SJCRH30 (cell line): ENCODE results near the gene DMD. TPM values are rescaled to one million over a fixed set of nuclear protein-coding genes. Genes with fewer than 3 reads are reported as not detected.
"Not testable (repeated sequence)": the region's sequence is repeated elsewhere in the genome, so short reads cannot be mapped to it uniquely, and the experiment has no call there.

Experiments used
- DNase-seq, 2 experiments: peaks; one replicate each; pipeline ENCODE4 v3.0.0-alpha.2; 2015 to 2020
- H3K27ac ChIP-seq: fragments of 250-450 bp; sonication (Bioruptor Pico); 2 replicates; pipeline ENCODE4 v1.5.1; 2020; ENCODE audit warnings: mild to moderate bottlenecking, moderate library complexity
- H3K27me3 ChIP-seq: fragments of 250-450 bp; sonication (Bioruptor Pico); 2 replicates; pipeline ENCODE4 v1.5.1; 2020; ENCODE audit warnings: mild to moderate bottlenecking, moderate library complexity
- H3K36me3 ChIP-seq: fragments of 250-450 bp; sonication (Bioruptor Pico); 2 replicates; pipeline ENCODE4 v1.5.1; 2020; ENCODE audit warnings: mild to moderate bottlenecking, moderate library complexity
- H3K4me1 ChIP-seq: fragments of 250-450 bp; sonication (Bioruptor Pico); 2 replicates; pipeline ENCODE4 v1.5.1; 2020; ENCODE audit warnings: mild to moderate bottlenecking, moderate library complexity
- H3K4me3 ChIP-seq: fragments of 250-450 bp; sonication (Bioruptor Pico); 2 replicates; pipeline ENCODE4 v1.5.1; 2020; ENCODE audit warnings: mild to moderate bottlenecking, moderate library complexity
- H3K9me3 ChIP-seq: fragments of 250-450 bp; sonication (Bioruptor Pico); replicated peaks from 2 replicates; pipeline ENCODE4 v1.5.1; 2020; ENCODE audit warnings: mild to moderate bottlenecking, moderate library complexity
- total RNA-seq: library from RNA; depleted of rRNA; stranded (reverse); fragments of >200 nt; shearing (Covaris generic); gene quantifications from 2 replicates; pipeline ENCODE4 v1.2.3, GENCODE V29; 2014; rRNA removed

DMD gene
- 80.7 and 94.8 TPM in 2 replicates for total RNA-seq

DNA sequence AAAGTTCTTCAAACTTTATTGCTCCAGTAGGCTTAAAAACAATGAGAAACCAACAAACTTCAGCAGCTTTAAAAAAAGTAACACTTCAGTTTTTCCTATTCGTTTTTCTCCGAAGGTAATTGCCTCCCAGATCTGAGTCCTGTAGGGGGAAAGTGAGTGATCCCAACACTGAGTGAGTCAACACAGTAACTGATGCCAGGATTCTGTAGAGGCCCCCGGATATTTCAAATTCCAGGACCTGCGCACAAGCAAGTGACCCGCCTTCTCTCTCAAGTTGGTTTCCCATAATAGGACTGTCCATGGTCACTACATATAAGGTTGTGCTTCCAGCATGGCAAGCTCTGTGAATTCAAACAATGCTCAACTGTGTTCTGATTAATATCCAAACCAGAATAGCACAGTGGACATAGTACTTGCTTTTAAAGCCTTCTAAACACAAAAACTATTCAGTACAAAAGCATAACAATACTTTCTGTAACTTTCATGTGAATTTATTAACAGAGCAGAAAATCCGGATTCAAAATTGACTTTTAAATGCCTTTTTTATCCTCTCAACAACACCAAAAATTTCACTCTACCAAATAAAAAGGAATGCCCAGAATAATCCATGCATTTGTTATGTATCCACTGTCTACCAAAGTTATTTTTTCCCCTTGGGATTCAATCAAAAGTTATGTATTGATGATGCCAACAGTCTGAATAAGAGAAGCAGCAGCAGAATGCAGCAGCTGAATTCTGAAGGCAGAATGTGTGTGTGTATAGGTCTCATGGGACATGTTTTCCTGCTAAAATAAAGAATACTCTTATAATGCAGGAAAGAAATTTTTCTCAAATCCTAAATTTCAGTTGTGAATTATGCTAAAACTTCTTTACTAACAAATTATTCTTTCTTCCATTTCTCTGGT is at the start of gene DMD:
Gene DMD (minus strand): TSS at position 194 of the 905 bp plus-strand sequence. CDS start 237 bp downstream, outside the sequence.
- peak within 1 kb of the TSS; percentile 55 for H3K4me3 ChIP-seq
- peak within 1 kb of the TSS; percentile 75 for H3K27ac ChIP-seq
- DNase-seq, result peak; percentile 73 to 83

DNA sequence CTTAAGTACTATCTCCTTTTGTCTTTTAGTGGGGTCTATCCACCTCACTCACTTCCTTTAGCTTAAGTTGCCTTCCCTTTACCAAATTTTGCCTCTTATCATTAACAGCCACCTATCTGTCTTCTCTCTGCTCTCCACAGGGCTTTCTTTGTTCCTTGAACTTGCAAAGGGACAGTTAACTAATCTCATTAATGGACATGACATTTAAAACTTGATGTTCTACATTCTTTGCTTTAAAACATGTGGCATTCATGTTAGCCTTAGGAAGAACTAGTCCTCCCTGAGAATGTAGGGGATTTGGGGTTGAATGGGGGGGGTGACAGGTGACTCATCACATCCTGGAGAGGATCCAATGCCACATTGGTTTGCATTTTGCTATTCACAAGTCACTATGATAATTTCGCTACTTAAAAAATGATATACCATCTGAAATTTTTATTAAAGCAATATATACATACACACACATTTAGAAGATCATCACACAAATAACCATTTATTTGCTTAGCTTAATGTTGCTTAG is 41.0 kb upstream of the DMD start:
- no peak overlapping the region for H3K27ac ChIP-seq
- no peaks in the 10 kb centered on the region for H3K9me3 ChIP-seq
- H3K4me3 ChIP-seq, result no peak overlapping the region
- DNase-seq, result peak; percentile 2 to 21
- H3K27me3 ChIP-seq, result no peaks in the 10 kb centered on the region
- H3K36me3 ChIP-seq, result no peaks in the 10 kb centered on the region
- H3K4me1 ChIP-seq, result 0 out of 2 replicates have a peak, but pooled peaks cover 2% of the 10 kb centered on the region

More for the DNA sequence above, at the start of gene DMD:
- no peaks in the 10 kb centered on the region for H3K9me3 ChIP-seq
- no peaks in the 10 kb centered on the region for H3K36me3 ChIP-seq
- H3K27me3 ChIP-seq, result no peaks in the 10 kb centered on the region
- peaks cover 6% of the 10 kb centered on the region; the same call in 1 of the 2 replicates for H3K4me1 ChIP-seq

DNA sequence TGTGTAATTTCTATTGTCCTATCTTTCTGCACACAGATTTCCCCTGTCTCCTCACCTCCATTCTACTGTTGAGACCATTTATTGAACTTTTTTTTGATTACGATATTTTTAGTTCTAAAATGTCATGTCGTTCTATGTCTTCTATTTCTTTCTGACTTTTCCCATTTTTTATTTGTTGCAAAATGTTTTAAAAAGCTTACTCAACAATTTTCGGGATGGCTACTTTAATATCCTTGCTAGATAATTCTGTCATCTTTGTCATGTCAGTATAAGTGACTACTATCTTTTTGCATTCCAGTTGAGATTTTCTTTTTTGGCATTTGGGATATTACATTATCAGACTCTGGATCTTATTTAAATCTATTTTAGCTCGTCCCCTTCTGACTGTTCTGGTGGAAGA is 7.5 kb upstream of the DMD start:
- H3K9me3 ChIP-seq, result no peaks in the 10 kb centered on the region
- no peaks in the 10 kb centered on the region for H3K27me3 ChIP-seq

DNA sequence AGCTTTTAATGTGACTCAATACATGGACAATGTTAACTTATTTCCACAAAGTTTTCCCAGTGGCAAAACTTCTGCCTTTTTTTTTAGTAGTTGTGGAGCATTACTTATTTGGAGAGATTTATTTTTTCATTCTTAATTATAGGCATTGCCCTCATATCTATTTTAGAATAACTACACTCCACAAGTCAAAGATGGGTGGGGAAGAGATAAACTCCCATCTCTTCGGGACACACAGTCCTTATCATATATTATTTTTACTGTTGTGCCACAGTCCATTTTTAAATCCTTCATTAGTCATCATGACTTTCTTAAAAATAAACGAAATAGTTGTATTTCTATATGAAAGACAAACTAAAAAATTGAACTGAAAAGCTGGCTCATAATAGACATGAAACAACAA is 1.2 kb downstream of the DMD start:
- Histone ChIP-seq H3K27me3 (no peaks in the 10 kb centered on the region), H3K27ac (peak overlapping the region; percentile 75), H3K4me3 (peak overlapping the region; percentile 55), H3K4me1 (peaks cover 13% of the 10 kb centered on the region; the same call in 1 of the 2 replicates), H3K9me3 (no peaks in the 10 kb centered on the region), H3K36me3 (no peaks in the 10 kb centered on the region)
- no peak for DNase-seq

More for the DNA sequence above, 7.5 kb upstream of the DMD start:
- Histone ChIP-seq H3K36me3 (no peaks in the 10 kb centered on the region), H3K4me3 (no peak overlapping the region), H3K4me1 (no peaks in the 10 kb centered on the region), H3K27ac (no peak overlapping the region)
- DNase-seq, result no peak

DNA sequence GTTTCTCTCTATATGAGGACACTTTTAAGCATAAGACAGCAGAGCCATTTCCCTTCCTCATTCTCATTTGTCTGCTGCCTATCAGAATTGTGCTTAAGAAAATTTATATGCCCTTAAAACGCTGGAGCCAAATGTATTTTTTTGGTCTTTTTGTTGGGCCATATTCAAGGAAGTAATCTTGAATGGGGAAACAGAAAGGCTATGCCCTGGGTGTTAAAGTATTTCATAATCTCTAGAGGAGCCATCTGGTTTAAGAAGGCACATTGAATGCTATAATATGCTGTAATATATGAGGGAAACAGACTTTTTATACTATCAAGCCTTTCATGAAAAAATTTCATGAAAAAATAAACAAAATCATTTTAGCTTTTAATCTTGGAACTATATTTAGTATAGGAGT is 4.3 kb downstream of the DMD start:
- no peak for DNase-seq
- H3K4me1 ChIP-seq, result peaks cover 14% of the 10 kb centered on the region
- H3K9me3 ChIP-seq, result no peaks in the 10 kb centered on the region
- H3K27me3 ChIP-seq, result no peaks in the 10 kb centered on the region
- H3K4me3 ChIP-seq, result no peak overlapping the region
- peak overlapping the region; percentile 75 for H3K27ac ChIP-seq
- no peaks in the 10 kb centered on the region for H3K36me3 ChIP-seq

DNA sequence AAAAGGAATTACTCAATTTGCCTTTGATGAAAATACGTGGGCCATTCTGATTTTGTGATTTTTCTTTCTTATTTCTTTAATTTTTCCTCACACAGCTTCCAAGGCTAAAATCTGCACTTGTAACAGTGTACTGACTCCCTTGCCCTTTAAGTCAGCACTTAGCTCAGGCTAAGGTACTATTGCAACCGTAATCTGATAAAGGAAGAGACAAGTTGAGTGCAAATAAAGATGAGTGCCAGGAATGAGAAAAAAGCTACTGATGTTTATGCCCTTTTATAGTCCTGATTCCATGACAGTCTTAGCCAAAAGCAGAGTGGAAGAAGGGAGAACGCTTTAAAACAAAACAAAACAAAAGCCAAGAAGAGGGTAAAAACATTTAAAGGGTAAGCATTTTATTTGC is 6.0 kb downstream of the DMD start:
- H3K4me3 ChIP-seq, result peak overlapping the region; percentile 43
- DNase-seq, result peak in 1 of 2 experiments; percentile 42
- H3K9me3 ChIP-seq, result no peaks in the 10 kb centered on the region
- peak overlapping the region; percentile 75 for H3K27ac ChIP-seq
- peaks cover 10% of the 10 kb centered on the region for H3K4me1 ChIP-seq
- no peaks in the 10 kb centered on the region for H3K36me3 ChIP-seq
- H3K27me3 ChIP-seq, result no peaks in the 10 kb centered on the region

DNA sequence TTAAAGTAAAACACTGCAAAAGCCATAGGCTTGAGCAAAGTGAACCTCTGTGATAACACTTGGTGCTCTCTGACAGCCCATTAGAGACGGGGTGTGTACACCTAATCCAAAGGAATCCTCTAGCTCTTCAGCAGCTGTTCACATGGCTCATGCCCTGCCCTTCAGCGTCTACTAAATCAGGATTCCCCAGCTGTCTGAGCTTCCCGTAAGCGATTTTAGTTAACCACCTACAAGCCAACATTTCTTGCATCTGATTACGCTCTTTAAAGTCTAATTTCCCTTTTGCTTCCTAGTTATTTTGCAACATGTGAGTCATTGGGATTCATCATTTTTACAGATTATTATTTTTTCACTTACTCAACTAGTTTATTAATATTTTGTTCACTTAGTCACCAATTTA is 6.5 kb downstream of the DMD start:
- H3K27ac ChIP-seq, result peak overlapping the region; percentile 75
- no peaks in the 10 kb centered on the region for H3K9me3 ChIP-seq
- peaks cover 10% of the 10 kb centered on the region for H3K4me1 ChIP-seq
- peak overlapping the region; percentile 43 for H3K4me3 ChIP-seq
- no peaks in the 10 kb centered on the region for H3K27me3 ChIP-seq
- H3K36me3 ChIP-seq, result no peaks in the 10 kb centered on the region
- DNase-seq, result peak; percentile 73 to 85

DNA sequence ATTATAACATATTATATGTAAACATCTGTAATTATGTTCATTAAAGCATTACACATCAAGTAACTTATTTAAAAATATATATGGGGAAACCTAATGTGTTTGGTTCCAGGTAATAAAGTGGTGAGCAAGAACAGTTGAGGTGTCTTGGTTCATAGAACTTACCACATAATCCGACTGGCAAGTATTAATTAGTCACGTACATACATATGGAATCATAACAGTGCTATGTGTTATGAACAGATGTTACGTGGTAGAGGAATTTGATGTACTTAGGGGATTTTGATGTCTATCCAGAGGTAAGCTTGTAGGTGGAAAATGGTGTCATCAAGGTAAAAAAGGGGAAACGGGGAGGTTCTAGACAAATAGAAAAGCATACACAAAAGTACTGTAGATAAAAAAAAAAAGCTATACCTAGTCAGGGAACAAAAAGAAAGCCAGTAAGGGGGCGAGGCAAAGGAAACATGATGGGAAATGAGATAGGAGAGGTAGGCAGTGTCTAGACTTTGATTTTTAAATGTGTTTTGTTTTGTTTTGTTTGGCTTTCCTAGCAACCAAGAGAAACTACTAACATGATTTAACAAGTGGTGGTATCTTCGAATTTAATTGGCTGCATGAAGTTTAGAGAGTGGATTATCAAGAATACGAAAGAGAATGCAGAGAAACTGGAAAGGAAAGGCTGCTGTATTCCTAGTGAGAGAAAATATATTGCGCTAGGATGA is 12.6 kb downstream of the DMD start:
- Histone ChIP-seq H3K9me3 (no peaks in the 10 kb centered on the region), H3K27me3 (no peaks in the 10 kb centered on the region), H3K4me3 (no peak overlapping the region), H3K36me3 (no peaks in the 10 kb centered on the region), H3K27ac (no peak overlapping the region), H3K4me1 (no peaks in the 10 kb centered on the region; the same call in 1 of the 2 replicates)
- no peak for DNase-seq

DNA sequence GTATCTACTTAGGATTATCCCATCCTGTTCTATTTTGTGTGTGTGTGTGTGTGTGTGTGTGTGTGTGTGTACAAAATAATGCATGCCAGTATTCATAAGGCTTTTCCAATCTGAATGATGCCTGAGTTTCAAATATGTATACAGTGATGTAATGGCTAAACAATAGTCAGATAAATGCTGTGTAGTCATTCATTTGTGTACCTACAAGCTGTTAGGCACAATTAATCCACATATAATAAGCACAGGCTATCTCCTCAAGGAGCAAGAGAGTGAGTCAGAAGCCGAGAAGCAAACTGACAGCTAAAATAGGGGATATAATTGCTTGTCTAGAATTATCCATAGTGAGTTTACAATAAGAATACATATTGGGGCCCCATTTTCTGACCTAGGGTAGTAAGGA is 15.7 kb downstream of the DMD start:
- H3K9me3 ChIP-seq, result no peaks in the 10 kb centered on the region
- H3K27ac ChIP-seq, result no peak overlapping the region
- no peak for DNase-seq

DNA sequence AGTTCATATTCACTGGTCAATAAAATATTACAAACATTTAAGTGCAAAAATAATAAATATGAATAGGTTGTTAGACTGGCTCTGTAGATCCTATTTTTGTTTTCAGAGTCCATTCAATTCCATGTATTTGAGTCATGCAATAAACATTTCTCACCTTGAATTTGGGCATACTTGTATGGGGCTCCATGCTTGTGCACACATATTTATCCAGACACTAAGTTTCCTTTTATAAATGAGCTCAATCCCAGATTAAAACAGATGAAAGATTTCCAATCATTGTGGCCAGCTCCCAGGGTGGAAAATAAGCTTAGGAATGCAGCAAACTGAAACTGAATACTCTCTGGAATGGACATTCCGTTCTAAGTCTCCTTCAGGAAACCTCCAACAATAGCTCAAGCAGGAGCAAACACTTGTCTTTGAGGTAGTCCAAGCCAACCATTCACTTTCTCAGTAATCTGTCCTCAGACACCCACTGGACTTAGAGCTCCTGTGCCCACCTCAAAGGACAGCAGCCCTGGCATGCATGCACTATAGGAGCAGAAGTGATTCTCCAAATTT is 16.4 kb downstream of the DMD start:
- no peak overlapping the region for H3K4me3 ChIP-seq

More for the DNA sequence above, 15.7 kb downstream of the DMD start:
- Histone ChIP-seq H3K27me3 (no peaks in the 10 kb centered on the region), H3K4me3 (no peak overlapping the region), H3K4me1 (no peaks in the 10 kb centered on the region), H3K36me3 (no peaks in the 10 kb centered on the region)

DNA sequence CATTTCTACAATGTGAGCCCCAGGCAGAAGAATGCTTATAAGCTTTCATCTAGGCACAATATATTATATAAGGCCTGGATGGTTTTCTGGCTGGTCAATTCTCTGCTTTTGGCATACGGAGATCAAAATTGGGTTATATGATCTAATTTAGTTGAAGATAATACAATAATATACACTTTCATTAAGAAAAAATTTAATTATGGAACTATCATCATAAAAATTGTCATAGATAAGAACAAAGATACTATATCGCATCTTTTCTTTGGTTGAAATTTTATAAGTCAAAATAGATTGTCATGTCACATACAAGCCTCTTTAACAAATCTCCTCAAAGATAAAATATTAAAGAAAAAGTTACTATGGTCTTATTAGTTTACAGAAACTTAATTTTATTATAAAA is 17.1 kb downstream of the DMD start:
- no peaks in the 10 kb centered on the region for H3K36me3 ChIP-seq

More for the DNA sequence above, 16.4 kb downstream of the DMD start:
- H3K4me1 ChIP-seq, result no peaks in the 10 kb centered on the region
- no peaks in the 10 kb centered on the region for H3K27me3 ChIP-seq
- DNase-seq, result no peak
- no peaks in the 10 kb centered on the region for H3K36me3 ChIP-seq
- H3K9me3 ChIP-seq, result no peaks in the 10 kb centered on the region
- no peak overlapping the region for H3K27ac ChIP-seq

DNA sequence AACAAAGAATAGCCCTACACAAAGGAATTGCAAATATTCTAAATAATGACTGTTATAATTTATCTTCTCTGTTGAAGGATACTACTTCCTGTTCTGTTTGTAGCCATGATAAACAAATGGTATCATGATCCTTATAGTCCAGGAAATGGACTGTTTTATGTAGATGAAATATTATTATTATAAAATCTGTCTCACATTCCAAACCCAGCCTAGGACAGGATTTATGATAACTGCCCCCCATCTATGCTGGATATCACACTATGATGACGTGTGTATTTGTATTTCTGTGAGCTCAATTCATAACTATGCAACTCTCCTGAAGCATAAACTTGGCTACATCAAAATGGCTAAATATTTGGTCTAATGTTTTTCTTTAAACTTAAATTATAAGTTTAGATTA is 21.3 kb downstream of the DMD start:
- Histone ChIP-seq H3K4me1 (no peaks in the 10 kb centered on the region), H3K36me3 (no peaks in the 10 kb centered on the region), H3K4me3 (no peak overlapping the region), H3K9me3 (no peaks in the 10 kb centered on the region), H3K27me3 (no peaks in the 10 kb centered on the region), H3K27ac (no peak overlapping the region)
- DNase-seq, result no peak

More for the DNA sequence above, 17.1 kb downstream of the DMD start:
- Histone ChIP-seq H3K4me1 (no peaks in the 10 kb centered on the region), H3K4me3 (no peak overlapping the region), H3K27me3 (no peaks in the 10 kb centered on the region), H3K9me3 (no peaks in the 10 kb centered on the region), H3K27ac (no peak overlapping the region)
- no peak for DNase-seq

DNA sequence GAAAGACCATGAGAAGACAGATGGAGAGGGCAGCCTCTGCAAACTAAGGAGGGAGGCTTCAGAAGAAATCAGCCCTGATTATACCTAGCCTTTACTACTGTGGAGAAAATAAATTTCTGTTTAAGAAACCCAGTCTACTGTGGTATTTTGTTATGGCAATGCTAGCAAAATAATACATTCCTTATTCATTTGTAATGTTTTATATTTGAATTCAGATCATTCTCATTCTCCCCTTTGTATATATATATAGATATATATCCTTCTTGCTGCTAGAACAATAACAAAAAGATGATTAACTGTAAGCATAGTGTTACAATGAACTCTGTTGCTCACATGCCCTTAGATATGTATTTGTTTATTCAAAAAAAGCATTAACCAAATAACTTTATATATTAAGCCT is 22.5 kb downstream of the DMD start:
- Histone ChIP-seq H3K36me3 (no peaks in the 10 kb centered on the region), H3K4me3 (no peak overlapping the region), H3K4me1 (peaks cover 4% of the 10 kb centered on the region), H3K27me3 (no peaks in the 10 kb centered on the region), H3K9me3 (no peaks in the 10 kb centered on the region), H3K27ac (no peak overlapping the region)
- no peak for DNase-seq

DNA sequence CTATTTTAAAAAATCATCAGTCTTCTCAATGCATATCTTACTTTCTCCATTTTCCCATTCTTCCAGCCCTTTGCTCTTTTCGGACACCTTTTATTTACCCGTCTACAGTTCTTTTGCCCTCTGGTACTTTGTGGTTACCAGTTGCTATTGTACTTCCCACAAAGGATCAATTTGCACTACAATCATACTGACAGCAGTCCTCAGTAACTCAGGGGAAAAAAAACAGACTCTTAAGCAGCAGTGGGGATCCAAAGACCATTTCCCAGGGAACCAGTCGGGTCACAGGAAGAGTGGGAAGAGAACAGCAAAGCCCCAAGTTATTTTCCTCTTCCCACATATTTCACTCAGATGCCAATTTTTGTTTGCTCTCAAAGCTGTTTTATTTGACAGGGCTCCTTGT is 23.1 kb downstream of the DMD start:
- H3K9me3 ChIP-seq, result no peaks in the 10 kb centered on the region
- no peak overlapping the region for H3K27ac ChIP-seq
- H3K36me3 ChIP-seq, result no peaks in the 10 kb centered on the region
- peaks cover 6% of the 10 kb centered on the region for H3K4me1 ChIP-seq
- no peaks in the 10 kb centered on the region for H3K27me3 ChIP-seq
- no peak overlapping the region for H3K4me3 ChIP-seq
- no peak for DNase-seq

DNA sequence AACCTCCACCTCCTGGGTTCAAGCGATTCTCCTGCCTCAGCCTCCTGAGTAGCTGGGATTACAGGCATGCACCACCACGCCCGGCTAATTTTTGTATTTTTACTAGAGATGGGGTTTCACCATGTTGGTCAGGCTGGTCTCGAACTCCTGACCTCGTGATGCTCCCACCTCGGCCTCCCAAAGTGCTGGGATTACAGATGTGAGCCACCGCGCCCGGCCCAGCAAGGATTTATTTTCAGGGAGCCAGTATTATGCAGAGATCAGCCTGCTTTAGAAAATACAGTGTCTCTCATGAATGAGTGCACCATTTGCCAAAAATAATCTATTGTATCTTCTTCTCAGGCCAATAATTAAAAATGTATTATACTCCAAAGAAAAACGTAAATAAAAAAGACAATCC is 26.5 kb downstream of the DMD start:
- not testable (repeated sequence) for DNase-seq, H3K27me3 ChIP-seq, H3K27ac ChIP-seq, H3K36me3 ChIP-seq, H3K4me3 ChIP-seq, H3K9me3 ChIP-seq, H3K4me1 ChIP-seq
